HEK293 (cell line): ENCODE data around the gene RETREG2.

Experiments used
- BCL11B ChIP-seq: fragments of 450-650 bp; formaldehyde crosslinking; IDR thresholded peaks from 2 replicates; pipeline ENCODE4 v1.5.1; 2016; ENCODE audit warnings: low read depth, missing biosample characterization, missing genetic modification characterization
- EGR2 ChIP-seq: fragments of 450-650 bp; formaldehyde crosslinking; IDR thresholded peaks from 2 replicates; pipeline ENCODE4 v1.5.1; 2016; ENCODE audit warnings: low read depth, missing biosample characterization, missing genetic modification characterization
- GLIS1 ChIP-seq: fragments of 450-650 bp; formaldehyde crosslinking; IDR thresholded peaks from 2 replicates; pipeline ENCODE4 v1.5.1; 2016; ENCODE audit warnings: missing biosample characterization, missing genetic modification characterization
- GLIS2 ChIP-seq: fragments of 450-650 bp; formaldehyde crosslinking; IDR thresholded peaks from 2 replicates; pipeline ENCODE4 v1.5.1; 2016; ENCODE audit warnings: missing biosample characterization, missing genetic modification characterization
- KLF8 ChIP-seq: fragments of 450-650 bp; formaldehyde crosslinking; IDR thresholded peaks from 2 replicates; pipeline ENCODE4 v1.5.1; 2016; ENCODE audit warnings: missing biosample characterization, missing genetic modification characterization
- MZF1 ChIP-seq: fragments of 450-650 bp; formaldehyde crosslinking; IDR thresholded peaks from 2 replicates; pipeline ENCODE4 v1.5.1; 2017; ENCODE audit warnings: missing biosample characterization, missing genetic modification characterization, borderline replicate concordance
- SP3 ChIP-seq: fragments of 450-650 bp; formaldehyde crosslinking; IDR thresholded peaks from 2 replicates; pipeline ENCODE4 v1.5.1; 2016; ENCODE audit warnings: missing biosample characterization, missing genetic modification characterization
- ZBTB20 ChIP-seq: fragments of 450-650 bp; formaldehyde crosslinking; IDR thresholded peaks from 2 replicates; pipeline ENCODE4 v1.5.1; 2016; ENCODE audit warnings: missing biosample characterization, missing genetic modification characterization
- ZBTB48 ChIP-seq: fragments of 450-650 bp; formaldehyde crosslinking; IDR thresholded peaks from 2 replicates; pipeline ENCODE4 v1.5.1; 2016; ENCODE audit warnings: missing biosample characterization, missing genetic modification characterization
- ZBTB8A ChIP-seq: fragments of 450-650 bp; formaldehyde crosslinking; IDR thresholded peaks from 2 replicates; pipeline ENCODE4 v1.5.1; 2016; ENCODE audit warnings: missing biosample characterization, missing genetic modification characterization
- ZFP41 ChIP-seq: fragments of 450-650 bp; formaldehyde crosslinking; IDR thresholded peaks from 2 replicates; pipeline ENCODE4 v1.5.1; 2016; ENCODE audit warnings: missing biosample characterization, missing genetic modification characterization, borderline replicate concordance
- ZIC2 ChIP-seq: fragments of 450-650 bp; formaldehyde crosslinking; IDR thresholded peaks from 2 replicates; pipeline ENCODE4 v1.5.1; 2016; ENCODE audit warnings: missing biosample characterization, missing genetic modification characterization
- ZNF10 ChIP-seq: fragments of 450-650 bp; formaldehyde crosslinking; IDR thresholded peaks from 2 replicates; pipeline ENCODE4 v1.5.1; 2017; ENCODE audit warnings: missing biosample characterization, missing genetic modification characterization
- ZNF133 ChIP-seq: fragments of 450-650 bp; formaldehyde crosslinking; IDR thresholded peaks from 2 replicates; pipeline ENCODE4 v1.5.1; 2016; ENCODE audit warnings: missing biosample characterization, missing genetic modification characterization
- ZNF184 ChIP-seq: fragments of 450-650 bp; IDR thresholded peaks from 2 replicates; pipeline ENCODE4 v1.5.1; 2018; ENCODE audit warnings: missing biosample characterization, mild to moderate bottlenecking, missing genetic modification characterization
- ZNF274 ChIP-seq, 2 experiments: fragments of 200-500 bp in 1 of 2; fragments of 450-650 bp in 1 of 2; sonication (Bioruptor generic) in 1 of 2; formaldehyde crosslinking in 1 of 2; IDR thresholded peaks; 2 replicates each; pipeline versions ENCODE4 v1.5.1 to v1.6.1; 2014 to 2016; ENCODE audit warnings: borderline replicate concordance in 1 of 2, inconsistent platforms in 1 of 2, low read length in 1 of 2, missing biosample characterization in 1 of 2, missing genetic modification characterization in 1 of 2
- ZNF311 ChIP-seq: fragments of 450-650 bp; formaldehyde crosslinking; IDR thresholded peaks from 2 replicates; pipeline ENCODE4 v1.5.1; 2017; ENCODE audit warnings: missing biosample characterization, missing genetic modification characterization, borderline replicate concordance
- ZNF341 ChIP-seq: fragments of 450-650 bp; formaldehyde crosslinking; IDR thresholded peaks from 2 replicates; pipeline ENCODE4; 2016; ENCODE audit warnings: low read depth, missing biosample characterization, missing genetic modification characterization
- ZNF366 ChIP-seq: fragments of 450-650 bp; formaldehyde crosslinking; conservative IDR thresholded peaks from 2 replicates; pipeline ENCODE4 v1.5.1; 2016; ENCODE audit warnings: missing biosample characterization, missing genetic modification characterization
- ZNF426 ChIP-seq: fragments of 450-650 bp; formaldehyde crosslinking; IDR thresholded peaks from 2 replicates; pipeline ENCODE4 v1.5.1; 2017; ENCODE audit warnings: missing biosample characterization, missing genetic modification characterization, mild to moderate bottlenecking, inconsistent platforms, moderate library complexity
- ZNF433 ChIP-seq: fragments of 450-650 bp; formaldehyde crosslinking; IDR thresholded peaks from 2 replicates; pipeline ENCODE4 v1.5.1; 2016; ENCODE audit warnings: missing biosample characterization, missing genetic modification characterization, low read depth
- ZNF548 ChIP-seq: fragments of 450-650 bp; formaldehyde crosslinking; IDR thresholded peaks from 2 replicates; pipeline ENCODE4 v1.5.1; 2016; ENCODE audit warnings: missing biosample characterization, missing genetic modification characterization
- ZNF558 ChIP-seq: fragments of 450-650 bp; formaldehyde crosslinking; IDR thresholded peaks from 2 replicates; pipeline ENCODE4 v1.5.1; 2016; ENCODE audit warnings: missing biosample characterization, missing genetic modification characterization
- ZNF610 ChIP-seq: fragments of 450-650 bp; formaldehyde crosslinking; IDR thresholded peaks from 2 replicates; pipeline ENCODE4 v1.5.1; 2016; ENCODE audit warnings: missing biosample characterization, missing genetic modification characterization, borderline replicate concordance
- ZNF621 ChIP-seq: fragments of 450-650 bp; formaldehyde crosslinking; IDR thresholded peaks from 2 replicates; pipeline ENCODE4 v1.5.1; 2017; ENCODE audit warnings: missing biosample characterization, missing genetic modification characterization
- ZNF629 ChIP-seq: fragments of 450-650 bp; formaldehyde crosslinking; IDR thresholded peaks from 2 replicates; pipeline ENCODE4 v1.5.1; 2017; ENCODE audit warnings: missing biosample characterization, missing genetic modification characterization
- ZNF654 ChIP-seq: fragments of 450-650 bp; formaldehyde crosslinking; IDR thresholded peaks from 2 replicates; pipeline ENCODE4 v1.5.1; 2016; ENCODE audit warnings: low read depth, missing biosample characterization, missing genetic modification characterization
- ZNF658 ChIP-seq: fragments of 450-650 bp; formaldehyde crosslinking; IDR thresholded peaks from 2 replicates; pipeline ENCODE4; 2016; ENCODE audit warnings: missing biosample characterization, missing genetic modification characterization
- ZNF660 ChIP-seq: fragments of 450-650 bp; IDR thresholded peaks from 2 replicates; pipeline ENCODE4 v1.5.1; 2018; ENCODE audit warnings: missing biosample characterization, mild to moderate bottlenecking, missing genetic modification characterization
- ZNF76 ChIP-seq: fragments of 450-650 bp; formaldehyde crosslinking; IDR thresholded peaks from 2 replicates; pipeline ENCODE4; 2016; ENCODE audit warnings: low read depth, missing biosample characterization, missing genetic modification characterization, borderline replicate concordance
- ZSCAN30 ChIP-seq: fragments of 450-650 bp; IDR thresholded peaks from 2 replicates; pipeline ENCODE4 v1.5.1; 2018; ENCODE audit warnings: missing biosample characterization, mild to moderate bottlenecking, missing genetic modification characterization, moderate library complexity
- ZXDB ChIP-seq: fragments of 450-650 bp; formaldehyde crosslinking; IDR thresholded peaks from 2 replicates; pipeline ENCODE4 v1.5.1; 2016; ENCODE audit warnings: missing biosample characterization, missing genetic modification characterization
- TF ChIP-seq, protein P1 (sequence below): fragments of 450-650 bp; formaldehyde crosslinking; IDR thresholded peaks from 2 replicates; pipeline ENCODE4 v1.5.1; 2017; ENCODE audit warnings: missing biosample characterization, missing genetic modification characterization
- TF ChIP-seq, protein P2 (sequence below): fragments of 450-650 bp; formaldehyde crosslinking; IDR thresholded peaks from 2 replicates; pipeline ENCODE4 v1.5.1; 2016; ENCODE audit warnings: missing biosample characterization, missing genetic modification characterization
- TF ChIP-seq, protein P3 (sequence below): fragments of 450-650 bp; IDR thresholded peaks from 2 replicates; pipeline ENCODE4 v1.5.1; 2018; ENCODE audit warnings: missing biosample characterization, missing genetic modification characterization
- TF ChIP-seq, protein P4 (sequence below): fragments of 450-650 bp; formaldehyde crosslinking; IDR thresholded peaks from 2 replicates; pipeline ENCODE4 v1.5.1; 2016; ENCODE audit warnings: missing biosample characterization, missing genetic modification characterization

RETREG2 gene

DNA sequence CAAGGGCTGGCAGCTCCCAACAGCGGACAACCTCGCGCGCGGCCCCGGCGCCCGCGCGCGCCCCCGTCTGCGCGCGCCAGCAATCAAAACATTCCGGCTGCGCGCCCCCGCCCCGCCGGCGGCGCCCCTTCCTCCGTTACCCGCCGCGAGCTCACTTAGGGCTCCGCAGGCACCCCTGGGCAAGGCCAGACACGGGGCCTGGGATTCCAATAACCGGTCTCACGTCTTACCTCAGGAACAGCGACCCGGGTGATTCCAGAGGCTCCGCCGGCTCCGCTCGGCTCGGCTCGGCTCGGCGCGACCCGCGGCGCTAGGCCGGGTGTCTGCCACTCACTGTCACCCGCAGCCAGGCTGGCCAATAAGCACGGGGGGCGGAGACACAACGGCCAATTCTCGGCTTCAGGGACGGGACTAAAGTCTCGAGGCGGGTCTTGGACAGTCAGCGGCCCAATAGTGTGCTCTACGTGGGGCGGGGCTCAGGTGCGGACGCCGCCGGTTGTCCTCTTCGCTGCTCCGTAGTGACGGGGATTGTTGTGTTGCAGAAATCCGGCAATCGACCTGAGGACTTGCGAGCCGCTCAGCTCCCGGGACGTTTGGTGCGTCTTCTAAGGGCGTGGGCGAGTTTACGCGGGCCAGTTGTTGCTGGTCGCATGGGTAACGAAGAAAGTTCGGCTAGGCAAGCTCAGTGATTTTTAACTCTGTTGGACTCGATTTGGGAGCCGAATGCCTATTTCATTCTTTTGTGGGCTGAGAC, 51.4 kb downstream of the RETREG2 start, which contains the start of the genes ANKZF1 and ATG9A (continued):
- TF ChIP-seq ZBTB20 (tag by site-specific recombination): no peak
- TF ChIP-seq, protein P1, sequence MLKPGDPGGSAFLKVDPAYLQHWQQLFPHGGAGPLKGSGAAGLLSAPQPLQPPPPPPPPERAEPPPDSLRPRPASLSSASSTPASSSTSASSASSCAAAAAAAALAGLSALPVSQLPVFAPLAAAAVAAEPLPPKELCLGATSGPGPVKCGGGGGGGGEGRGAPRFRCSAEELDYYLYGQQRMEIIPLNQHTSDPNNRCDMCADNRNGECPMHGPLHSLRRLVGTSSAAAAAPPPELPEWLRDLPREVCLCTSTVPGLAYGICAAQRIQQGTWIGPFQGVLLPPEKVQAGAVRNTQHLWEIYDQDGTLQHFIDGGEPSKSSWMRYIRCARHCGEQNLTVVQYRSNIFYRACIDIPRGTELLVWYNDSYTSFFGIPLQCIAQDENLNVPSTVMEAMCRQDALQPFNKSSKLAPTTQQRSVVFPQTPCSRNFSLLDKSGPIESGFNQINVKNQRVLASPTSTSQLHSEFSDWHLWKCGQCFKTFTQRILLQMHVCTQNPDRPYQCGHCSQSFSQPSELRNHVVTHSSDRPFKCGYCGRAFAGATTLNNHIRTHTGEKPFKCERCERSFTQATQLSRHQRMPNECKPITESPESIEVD (tag by site-specific recombination): no peak
- no peak for TF ChIP-seq ZNF621 (tag by site-specific recombination)
- no peak for TF ChIP-seq ZBTB48 (tag by site-specific recombination)
- no peak for TF ChIP-seq ZNF433
- TF ChIP-seq ZFP41 (tag by site-specific recombination): no peak
- TF ChIP-seq GLIS1 (tag by site-specific recombination): no peak
- TF ChIP-seq ZIC2 (tag by site-specific recombination): no peak
- TF ChIP-seq ZNF133 (tag by site-specific recombination): no peak
- peak; percentile 83 for TF ChIP-seq SP3
- no peak for TF ChIP-seq BCL11B (tag by site-specific recombination)
- TF ChIP-seq ZNF629 (tag by site-specific recombination): peak; percentile 48; the same call in 1 of the 2 replicates
- TF ChIP-seq, protein P2, sequence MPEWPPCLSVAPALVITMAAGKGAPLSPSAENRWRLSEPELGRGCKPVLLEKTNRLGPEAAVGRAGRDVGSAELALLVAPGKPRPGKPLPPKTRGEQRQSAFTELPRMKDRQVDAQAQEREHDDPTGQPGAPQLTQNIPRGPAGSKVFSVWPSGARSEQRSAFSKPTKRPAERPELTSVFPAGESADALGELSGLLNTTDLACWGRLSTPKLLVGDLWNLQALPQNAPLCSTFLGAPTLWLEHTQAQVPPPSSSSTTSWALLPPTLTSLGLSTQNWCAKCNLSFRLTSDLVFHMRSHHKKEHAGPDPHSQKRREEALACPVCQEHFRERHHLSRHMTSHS: no peak
- TF ChIP-seq, protein P3, sequence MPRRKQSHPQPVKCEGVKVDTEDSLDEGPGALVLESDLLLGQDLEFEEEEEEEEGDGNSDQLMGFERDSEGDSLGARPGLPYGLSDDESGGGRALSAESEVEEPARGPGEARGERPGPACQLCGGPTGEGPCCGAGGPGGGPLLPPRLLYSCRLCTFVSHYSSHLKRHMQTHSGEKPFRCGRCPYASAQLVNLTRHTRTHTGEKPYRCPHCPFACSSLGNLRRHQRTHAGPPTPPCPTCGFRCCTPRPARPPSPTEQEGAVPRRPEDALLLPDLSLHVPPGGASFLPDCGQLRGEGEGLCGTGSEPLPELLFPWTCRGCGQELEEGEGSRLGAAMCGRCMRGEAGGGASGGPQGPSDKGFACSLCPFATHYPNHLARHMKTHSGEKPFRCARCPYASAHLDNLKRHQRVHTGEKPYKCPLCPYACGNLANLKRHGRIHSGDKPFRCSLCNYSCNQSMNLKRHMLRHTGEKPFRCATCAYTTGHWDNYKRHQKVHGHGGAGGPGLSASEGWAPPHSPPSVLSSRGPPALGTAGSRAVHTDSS (tag by site-specific recombination): no peak
- TF ChIP-seq EGR2 (tag by site-specific recombination): peak; percentile 33
- peak; percentile 42; the same call in 1 of the 2 replicates for TF ChIP-seq ZNF660 (tag by site-specific recombination)
- TF ChIP-seq ZBTB8A (tag by site-specific recombination): no peak
- TF ChIP-seq ZNF654 (tag by site-specific recombination): no peak
- TF ChIP-seq, protein P4, sequence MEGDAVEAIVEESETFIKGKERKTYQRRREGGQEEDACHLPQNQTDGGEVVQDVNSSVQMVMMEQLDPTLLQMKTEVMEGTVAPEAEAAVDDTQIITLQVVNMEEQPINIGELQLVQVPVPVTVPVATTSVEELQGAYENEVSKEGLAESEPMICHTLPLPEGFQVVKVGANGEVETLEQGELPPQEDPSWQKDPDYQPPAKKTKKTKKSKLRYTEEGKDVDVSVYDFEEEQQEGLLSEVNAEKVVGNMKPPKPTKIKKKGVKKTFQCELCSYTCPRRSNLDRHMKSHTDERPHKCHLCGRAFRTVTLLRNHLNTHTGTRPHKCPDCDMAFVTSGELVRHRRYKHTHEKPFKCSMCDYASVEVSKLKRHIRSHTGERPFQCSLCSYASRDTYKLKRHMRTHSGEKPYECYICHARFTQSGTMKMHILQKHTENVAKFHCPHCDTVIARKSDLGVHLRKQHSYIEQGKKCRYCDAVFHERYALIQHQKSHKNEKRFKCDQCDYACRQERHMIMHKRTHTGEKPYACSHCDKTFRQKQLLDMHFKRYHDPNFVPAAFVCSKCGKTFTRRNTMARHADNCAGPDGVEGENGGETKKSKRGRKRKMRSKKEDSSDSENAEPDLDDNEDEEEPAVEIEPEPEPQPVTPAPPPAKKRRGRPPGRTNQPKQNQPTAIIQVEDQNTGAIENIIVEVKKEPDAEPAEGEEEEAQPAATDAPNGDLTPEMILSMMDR (tag by site-specific recombination): no peak
- TF ChIP-seq ZNF610 (tag by site-specific recombination): no peak
- peak; percentile 24; the same call in 1 of the 2 replicates for TF ChIP-seq ZSCAN30 (tag by site-specific recombination)
- no peak for TF ChIP-seq ZNF426
- TF ChIP-seq ZNF548 (tag by site-specific recombination): no peak
- TF ChIP-seq ZNF366 (tag by site-specific recombination): no peak
- no peak for TF ChIP-seq ZNF76 (tag by site-specific recombination)
- TF ChIP-seq ZNF274 (IDR thresholded peaks at IDR 0.05; ENCODE audit: low read length): no peak
- TF ChIP-seq ZNF274 (tag by site-specific recombination; IDR thresholded peaks at IDR 0.05; ENCODE audit: borderline replicate concordance): no peak
- no peak for TF ChIP-seq ZNF658
- no peak for TF ChIP-seq ZNF311 (tag by site-specific recombination)
- TF ChIP-seq ZNF184: no peak
- TF ChIP-seq ZNF10: no peak
- peak; percentile 57 for TF ChIP-seq ZNF341 (tag by site-specific recombination)
- TF ChIP-seq MZF1: no peak
- TF ChIP-seq ZNF558 (tag by site-specific recombination): no peak
- TF ChIP-seq ZXDB (tag by site-specific recombination): no peak; the same call in 1 of the 2 replicates
- TF ChIP-seq GLIS2 (tag by site-specific recombination): no peak
- peak; percentile 81; the same call in 1 of the 2 replicates for TF ChIP-seq KLF8
